ENCODE data around the gene TNC. TPM values are rescaled to one million over a fixed set of nuclear protein-coding genes. Genes with fewer than 3 reads are reported as not detected.

Gene TNC
- total RNA-seq, 2 donors from 2014 or later: 1.6 to 4.2 TPM

GRCh38 chr9:115015018-115015635, 102.8 kb downstream of the TNC start:
- H3K27ac ChIP-seq: no peak overlapping the region
- ATAC-seq: no peak
- TF ChIP-seq CTCF (IDR thresholded peaks at IDR 0.05) (peak in 6 of 7 experiments; percentile 28 to 43 (median 32)), POLR2A (IDR thresholded peaks at IDR 0.05) (no peak)
- H3K4me1 ChIP-seq: no peaks in the 10 kb centered on the region
- no peaks in the 10 kb centered on the region for H3K36me3 ChIP-seq (replicated peaks in 1 of 2; ENCODE audit: insufficient read depth in 1 of 2, low read depth in 2 of 2)
- 51 to 52% methylated on average over 4 of the region's 4 CpGs for WGBS, 2 donors
- no peaks in the 10 kb centered on the region for H3K9me3 ChIP-seq
- no peak overlapping the region for H3K4me3 ChIP-seq
- peak in 3 of 4 donors; percentile 26 to 48 (median 32) for DNase-seq
- no peaks in the 10 kb centered on the region for H3K27me3 ChIP-seq
- intact Hi-C loops (cut with DNase I): loop anchor here (10.0 kb wide), 2 partner anchors 100 to 350 kb away; no protein-coding TSS in a partner anchor

- no peaks in the 10 kb centered on the region for H3K4me1 ChIP-seq
These were observed 103.5 kb downstream of the TNC start for GRCh38 chr9:115014438-115014837.

GRCh38 chr9:115013998-115014397, 104.0 kb downstream of the TNC start:
- 0 to 3% methylated on average over 3 of the region's 3 CpGs for WGBS, 2 donors
- peak; percentile 61 to 69 (median 64) for DNase-seq
- intact Hi-C loops (cut with DNase I): loop anchor here (5.0 to 10.0 kb wide), 3 partner anchors 99 to 349 kb away; no protein-coding TSS in a partner anchor

More at GRCh38 chr9:115014438-115014837, 103.5 kb downstream of the TNC start:
- no peaks in the 10 kb centered on the region for H3K27me3 ChIP-seq
- DNase-seq (no peak), ATAC-seq (no peak)
- WGBS, 2 donors: 40 to 54% methylated on average over 3 of the region's 3 CpGs
- H3K9me3 ChIP-seq: no peaks in the 10 kb centered on the region
- H3K36me3 ChIP-seq (replicated peaks in 1 of 2; ENCODE audit: insufficient read depth in 1 of 2, low read depth in 2 of 2): no peaks in the 10 kb centered on the region
- no peak overlapping the region for H3K4me3 ChIP-seq
- no peak for TF ChIP-seq POLR2A (IDR thresholded peaks at IDR 0.05)
- no peak for TF ChIP-seq CTCF (IDR thresholded peaks at IDR 0.05)
- no peak overlapping the region for H3K27ac ChIP-seq
- intact Hi-C loops (cut with DNase I): loop anchor here (5.0 to 10.0 kb wide), 3 partner anchors 100 to 350 kb away; no protein-coding TSS in a partner anchor

GRCh38 chr9:115012486-115012885, 105.5 kb downstream of the TNC start:
- WGBS, 2 donors: 67% methylated on average over 3 of the region's 3 CpGs
- no peak for DNase-seq
- Histone ChIP-seq H3K9me3 (no peaks in the 10 kb centered on the region), H3K27me3 (no peaks in the 10 kb centered on the region), H3K27ac (no peak overlapping the region), H3K4me3 (no peak overlapping the region), H3K36me3 (replicated peaks in 1 of 2; ENCODE audit: insufficient read depth in 1 of 2, low read depth in 2 of 2) (no peaks in the 10 kb centered on the region), H3K4me1 (no peaks in the 10 kb centered on the region)
- TF ChIP-seq POLR2A (IDR thresholded peaks at IDR 0.05) (no peak), CTCF (IDR thresholded peaks at IDR 0.05) (no peak)
- no peak for ATAC-seq
- intact Hi-C loops (cut with DNase I): loop anchor here (5.0 to 10.0 kb wide), 3 partner anchors 98 to 348 kb away; no protein-coding TSS in a partner anchor

More at GRCh38 chr9:115013998-115014397, 104.0 kb downstream of the TNC start:
- Histone ChIP-seq H3K36me3 (replicated peaks in 1 of 2; ENCODE audit: insufficient read depth in 1 of 2, low read depth in 2 of 2) (no peaks in the 10 kb centered on the region), H3K27ac (no peak overlapping the region), H3K4me1 (no peaks in the 10 kb centered on the region), H3K9me3 (no peaks in the 10 kb centered on the region), H3K4me3 (no peak overlapping the region), H3K27me3 (no peaks in the 10 kb centered on the region)
- TF ChIP-seq CTCF (IDR thresholded peaks at IDR 0.05) (peak; percentile 57 to 81 (median 78)), POLR2A (IDR thresholded peaks at IDR 0.05) (no peak)
- peak; percentile 79 for ATAC-seq
